H1 (cell line): ENCODE measurements around the gene LRRC23. TPM values are rescaled to one million over a fixed set of nuclear protein-coding genes. Genes with fewer than 3 reads are reported as not detected.

Experiments
- CTCF ChIA-PET: fragments of 300-600 bp; sonication (Branson Sonifier 250); formaldehyde crosslinking; loops from one replicate; lab custom pipeline; 2021; ENCODE audit not compliant: partially characterized antibody; lab: Charles Lee
- POLR2A ChIA-PET: fragments of 300-600 bp; sonication (Branson Sonifier 250); formaldehyde crosslinking; loops from one replicate; lab custom pipeline; 2021; ENCODE audit warnings: inconsistent platforms; ENCODE audit not compliant: partially characterized antibody; lab: Charles Lee
- DNase-seq, 2 experiments: peaks; one replicate each; pipeline versions ENCODE4 v3.0.0 to v3.0.0-alpha.2; 2010 to 2022; ENCODE audit warnings: low spot score in 2 of 2, low read depth in 1 of 2, mixed read lengths in 1 of 2
- FAIRE-seq: peaks from 2 replicates; lab custom pipeline; 2011; peaks lifted over from hg19 to GRCh38; lab: Jason Lieb, UNC
- H2AFZ ChIP-seq: 2 replicates; pipeline ENCODE4 v1.8.1; 2012; ENCODE audit warnings: low read length, inconsistent platforms
- H2AK5ac ChIP-seq: 2 replicates; pipeline ENCODE4 v1.6.1; 2013; ENCODE audit warnings: low read depth, low read length
- H2BK120ac ChIP-seq: replicated peaks from 2 replicates; pipeline ENCODE3; 2013; ENCODE audit warnings: low read depth, low read length, inconsistent platforms
- H2BK12ac ChIP-seq: 2 replicates; pipeline ENCODE4 v1.6.1; 2013; ENCODE audit warnings: low read depth, low read length
- H2BK15ac ChIP-seq: 2 replicates; pipeline ENCODE4 v1.6.1; 2013; ENCODE audit warnings: low read length
- H2BK20ac ChIP-seq: 2 replicates; pipeline ENCODE4 v1.6.1; 2013; ENCODE audit warnings: low read length
- H2BK5ac ChIP-seq: 2 replicates; pipeline ENCODE4 v1.6.1; 2013; ENCODE audit warnings: low read depth, low read length
- H3K14ac ChIP-seq: 2 replicates; pipeline ENCODE4 v1.6.1; 2013; ENCODE audit warnings: inconsistent platforms; ENCODE audit not compliant: insufficient read length
- H3K18ac ChIP-seq: 2 replicates; pipeline ENCODE4 v1.6.1; 2013; ENCODE audit warnings: low read length; ENCODE audit errors: extremely low read depth
- H3K23ac ChIP-seq: 2 replicates; pipeline ENCODE4 v1.6.1; 2013; ENCODE audit warnings: inconsistent platforms; ENCODE audit not compliant: insufficient read length
- H3K23me2 ChIP-seq: 2 replicates; pipeline ENCODE4 v1.6.1; 2013; ENCODE audit warnings: low read depth, low read length
- H3K27ac ChIP-seq: 2 replicates; pipeline ENCODE4 v1.6.1; 2011; ENCODE audit warnings: low read depth, low read length, inconsistent platforms
- H3K27me3 ChIP-seq, 4 experiments: replicated peaks in 1 of 4; 1 replicate in 1 of 4; 2 replicates in 3 of 4; pipeline versions ENCODE4 v1.6.1 to v1.8.1; 2011 to 2013; ENCODE audit warnings: low read length in 3 of 4, mild to moderate bottlenecking in 3 of 4, inconsistent platforms in 2 of 4, mixed read lengths in 2 of 4, moderate library complexity in 1 of 4; ENCODE audit not compliant: control insufficient read depth in 3 of 4, insufficient read depth in 3 of 4; ENCODE audit errors: extremely low read depth in 1 of 4
- H3K36me3 ChIP-seq, 4 experiments: 2 replicates each; pipeline versions ENCODE4 v1.6.1 to v1.8.1; 2011 to 2013; ENCODE audit warnings: mild to moderate bottlenecking in 4 of 4, low read length in 3 of 4, moderate library complexity in 2 of 4, control low read depth in 1 of 4, inconsistent platforms in 1 of 4; ENCODE audit not compliant: insufficient read depth in 4 of 4, control insufficient read depth in 2 of 4
- H3K4ac ChIP-seq: replicated peaks from 2 replicates; pipeline ENCODE3; 2013; ENCODE audit warnings: low read length, low read depth, mixed read lengths, inconsistent platforms; ENCODE audit not compliant: insufficient read length
- H3K4me1 ChIP-seq, 4 experiments: replicated peaks in 1 of 4; 1 replicate in 1 of 4; 2 replicates in 3 of 4; pipeline versions ENCODE4 v1.6.1 to v1.8.1; 2011 to 2013; ENCODE audit warnings: low read length in 3 of 4, inconsistent platforms in 2 of 4, mixed read lengths in 1 of 4; ENCODE audit not compliant: insufficient read depth in 4 of 4, control insufficient read depth in 3 of 4
- H3K4me2 ChIP-seq, 2 experiments: 2 replicates each; pipeline versions ENCODE4 v1.6.1 to v1.8.1; 2011 to 2013; ENCODE audit warnings: low read depth in 2 of 2, low read length in 2 of 2, control low read depth in 1 of 2, inconsistent platforms in 1 of 2, mild to moderate bottlenecking in 1 of 2; ENCODE audit not compliant: insufficient read depth in 1 of 2
- H3K4me3 ChIP-seq, 4 experiments: fragments of 200-600, 300-600 bp in 1 of 4; sonication (generic), shearing (Covaris generic), sonication (Bioruptor Twin) in 1 of 4; 2 replicates each; pipeline versions ENCODE4 v1.5.1 to v1.8.1; 2011 to 2016; ENCODE audit warnings: low read length in 4 of 4, low read depth in 3 of 4, control low read depth in 2 of 4, inconsistent platforms in 2 of 4, mild to moderate bottlenecking in 2 of 4, mixed read lengths in 1 of 4, moderate library complexity in 1 of 4; ENCODE audit not compliant: insufficient read depth in 2 of 4; ENCODE audit errors: extremely low read depth in 1 of 4
- H3K56ac ChIP-seq: replicated peaks from 2 replicates; pipeline ENCODE3; 2013; ENCODE audit warnings: low read depth, mild to moderate bottlenecking, mixed read lengths, low read length, inconsistent platforms; ENCODE audit not compliant: insufficient read length
- H3K79me1 ChIP-seq: 2 replicates; pipeline ENCODE4 v1.6.1; 2013; ENCODE audit warnings: low read depth, low read length, control low read depth
- H3K79me2 ChIP-seq, 2 experiments: 2 replicates each; pipeline versions ENCODE4 v1.6.1 to v1.8.1; 2012 to 2013; ENCODE audit warnings: low read length in 2 of 2, mild to moderate bottlenecking in 2 of 2, inconsistent platforms in 1 of 2; ENCODE audit not compliant: insufficient read depth in 2 of 2, control insufficient read depth in 1 of 2
- H3K9ac ChIP-seq, 4 experiments: replicated peaks in 1 of 4; 1 replicate in 1 of 4; 2 replicates in 3 of 4; pipeline versions ENCODE4 v1.6.1 to v1.8.1; 2011 to 2013; ENCODE audit warnings: low read depth in 3 of 4, low read length in 3 of 4, control low read depth in 2 of 4, mild to moderate bottlenecking in 2 of 4, moderate library complexity in 2 of 4, inconsistent platforms in 1 of 4; ENCODE audit errors: extremely low read depth in 1 of 4
- H3K9me3 ChIP-seq, 2 experiments: 2 replicates each; pipeline versions ENCODE4 v1.6.1 to v1.8.1; 2012 to 2013; ENCODE audit warnings: mild to moderate bottlenecking in 2 of 2, moderate library complexity in 2 of 2, control low read depth in 1 of 2, inconsistent platforms in 1 of 2, low read depth in 1 of 2, low read length in 1 of 2, mixed read lengths in 1 of 2; ENCODE audit not compliant: insufficient read depth in 2 of 2
- H4K20me1 ChIP-seq, 2 experiments: replicated peaks in 1 of 2; 2 replicates each; pipeline versions ENCODE3 to v1.8.1; 2011 to 2013; ENCODE audit warnings: inconsistent platforms in 2 of 2, low read length in 2 of 2, mild to moderate bottlenecking in 1 of 2; ENCODE audit not compliant: insufficient read depth in 2 of 2, control insufficient read depth in 1 of 2
- H4K5ac ChIP-seq: 2 replicates; pipeline ENCODE4 v1.6.1; 2013; ENCODE audit warnings: low read length, low read depth, mixed read lengths, inconsistent platforms; ENCODE audit not compliant: insufficient read length
- H4K8ac ChIP-seq: 2 replicates; pipeline ENCODE4 v1.8.0; 2013; ENCODE audit warnings: mild to moderate bottlenecking, moderate library complexity, low read length, inconsistent platforms; ENCODE audit not compliant: insufficient read depth; ENCODE audit errors: extremely low read depth
- H4K91ac ChIP-seq: replicated peaks from 2 replicates; pipeline ENCODE3; 2013; ENCODE audit warnings: low read length, mixed read lengths, inconsistent platforms; ENCODE audit not compliant: insufficient read length
- ATF2 ChIP-seq: IDR thresholded peaks from 2 replicates; pipeline ENCODE4 v1.6.1; 2012; ENCODE audit warnings: low read length, inconsistent platforms
- CBX8 ChIP-seq: fragments of 300-800, 300-1000 bp; sonication (generic); IDR thresholded peaks from 2 replicates; pipeline ENCODE4 v1.7.1; 2016; ENCODE audit warnings: low read depth, low read length, borderline replicate concordance
- HDAC2 ChIP-seq, 2 experiments: fragments of 300-600 bp in 1 of 2; sonication (generic) in 1 of 2; IDR thresholded peaks; 2 replicates each; pipeline ENCODE4 v1.6.1; 2011 to 2012; ENCODE audit warnings: low read depth in 2 of 2, low read length in 2 of 2, mild to moderate bottlenecking in 2 of 2, moderate library complexity in 2 of 2, borderline replicate concordance in 1 of 2, inconsistent platforms in 1 of 2
- JUN ChIP-seq: IDR thresholded peaks from 2 replicates; pipeline ENCODE4 v1.6.1; 2011; ENCODE audit warnings: low read depth, mild to moderate bottlenecking, improper control_type of control experiment, low read length
- KDM1A ChIP-seq: fragments of 200-600, 300-600 bp; sonication (generic); IDR thresholded peaks from 2 replicates; pipeline ENCODE4 v1.7.1; 2016; ENCODE audit warnings: mild to moderate bottlenecking, low read length, borderline replicate concordance
- POU5F1 ChIP-seq: IDR thresholded peaks from 2 replicates; pipeline ENCODE4 v1.6.1; 2011; ENCODE audit warnings: low read depth, mild to moderate bottlenecking, low read length, moderate library complexity
- RAD21 ChIP-seq, 2 experiments: IDR thresholded peaks in 1 of 2; conservative IDR thresholded peaks in 1 of 2; 2 replicates each; pipeline ENCODE4 v1.6.1; 2011; ENCODE audit warnings: low read depth in 2 of 2, low read length in 2 of 2, improper control_type of control experiment in 1 of 2, inconsistent platforms in 1 of 2, mild to moderate bottlenecking in 1 of 2, moderate library complexity in 1 of 2
- SP4 ChIP-seq: IDR thresholded peaks from 2 replicates; pipeline ENCODE4 v1.6.1; 2012; ENCODE audit warnings: low read length, inconsistent platforms
- SUZ12 ChIP-seq: fragments of 200-600 bp; sonication (generic); IDR thresholded peaks from 2 replicates; pipeline ENCODE4 v1.6.1; 2012; ENCODE audit warnings: mild to moderate bottlenecking, inconsistent platforms, low read length, moderate library complexity, mixed read lengths
- TBP ChIP-seq: IDR thresholded peaks from 2 replicates; pipeline ENCODE4 v1.6.1; 2011; ENCODE audit warnings: low read depth, low read length, improper control_type of control experiment
- WGBS, 2 experiments: shearing (Covaris generic) in 1 of 2; methylation state at CpG; one replicate each; pipeline versions ENCODE4 v1.1.6 to v1.1.7; 2013 to 2015; ENCODE audit warnings: low lambda C conversion rate in 2 of 2, mixed read lengths in 2 of 2, inconsistent platforms in 1 of 2, low coverage in 1 of 2, missing lambda C conversion rate in 1 of 2; ENCODE audit not compliant: insufficient replicate concordance in 2 of 2, insufficient coverage in 1 of 2, insufficient read length in 1 of 2; ENCODE audit errors: extremely low coverage in 1 of 2, missing lambda C conversion rate in 1 of 2; 5-methylcytosine and 5-hydroxymethylcytosine counted together
- polyA plus RNA-seq, 7 experiments: library from polyadenylated mRNA; depleted of rRNA in 3 of 7; stranded (reverse) in 5 of 7; unstranded in 2 of 7; fragments of >200 nt in 5 of 7; fragments of 200-250 nt in 2 of 7; gene quantifications; 1 replicate in 5 of 7; 2 replicates in 1 of 7; 4 replicates in 1 of 7; pipeline versions ENCODE4 v1.2.1 to v1.2.3, GENCODE V29; 2011 to 2013; ENCODE audit warnings: missing spikeins in 2 of 7, mixed read lengths in 2 of 7
- total RNA-seq: library from RNA; stranded (reverse); fragmentation: NEBNext Ultra II Directional; extraction: Animal tissue kit (Norgen Biotek cat#: 25700); gene quantifications from 2 replicates; pipeline ENCODE4 v1.2.1, GENCODE V29; 2021

LRRC23 gene
- total and polyA plus RNA-seq, 2 of the 8 experiments (the other 6 are each of a cell fraction or from before 2014, with no cell fraction given) = 2.5 to 3.6 TPM

DNA sequence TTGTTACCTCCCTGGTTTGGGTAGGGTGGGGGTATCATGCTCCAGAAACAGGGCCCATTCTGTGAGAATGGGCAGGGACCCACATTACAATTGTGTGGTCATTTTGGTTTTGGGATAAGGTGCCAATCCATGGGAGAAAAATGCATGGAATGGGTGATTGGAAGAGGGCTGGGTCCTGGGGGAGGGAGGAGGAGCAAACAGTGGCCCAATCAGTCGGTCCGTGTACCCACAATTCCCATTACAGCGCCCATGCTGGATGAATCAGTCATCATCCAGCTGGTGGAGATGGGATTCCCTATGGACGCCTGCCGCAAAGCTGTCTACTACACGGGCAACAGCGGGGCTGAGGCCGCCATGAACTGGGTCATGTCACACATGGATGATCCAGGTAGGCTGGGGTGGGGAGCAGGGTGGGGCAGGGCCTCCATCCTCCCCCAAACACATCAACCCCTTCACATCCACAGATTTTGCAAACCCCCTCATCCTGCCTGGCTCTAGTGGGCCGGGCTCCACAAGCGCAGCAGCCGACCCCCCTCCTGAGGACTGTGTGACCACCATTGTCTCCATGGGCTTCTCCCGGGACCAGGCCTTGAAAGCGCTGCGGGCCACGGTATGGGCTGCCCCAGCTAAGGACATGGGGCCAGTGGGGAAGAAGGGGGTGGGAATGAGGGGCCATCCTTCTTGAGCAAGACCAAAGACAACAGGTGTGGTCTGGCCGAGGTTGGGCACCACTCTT is 40.9 kb upstream of the LRRC23 start:
- no peak overlapping the region for H2BK5ac ChIP-seq
- no peak overlapping the region for H2BK20ac ChIP-seq
- no peak overlapping the region for H2BK12ac ChIP-seq
- H4K5ac ChIP-seq = no peak overlapping the region
- H3K4me1 ChIP-seq = peaks cover 5 to 21% (median 12%) of the 10 kb centered on the region in 4 experiments
- no peak overlapping the region for H2BK120ac ChIP-seq
- H3K14ac ChIP-seq = no peak overlapping the region
- CTCF ChIA-PET = interaction anchor here (1.3 to 2.1 kb wide), 3 partner anchors 15 to 111 kb away, joined by 4 to 7 read pairs (median 5); partner anchors contain the start of gene MLF2
- H3K27ac ChIP-seq = no peak overlapping the region
- H3K9me3 ChIP-seq = no peaks in the 10 kb centered on the region
- H2AK5ac ChIP-seq = no peak overlapping the region
- peaks cover 23 to 54% (median 44%) of the 10 kb centered on the region in 4 experiments for H3K36me3 ChIP-seq
- peaks cover 0 to 14% of the 10 kb centered on the region in 2 experiments; a peak in 2 of 4 replicates for H3K79me2 ChIP-seq
- H3K27me3 ChIP-seq = no peaks in the 10 kb centered on the region
- peaks cover 5 to 7% of the 10 kb centered on the region in 2 experiments for H4K20me1 ChIP-seq
- WGBS, 2 experiments = 97% methylated on average over 14 of the region's 16 CpGs; no CpG with 5 or more reads in 1 of the 2 experiments
- no peak overlapping the region for H4K91ac ChIP-seq
- no peak for DNase-seq
- no peak overlapping the region for H3K23ac ChIP-seq
- FAIRE-seq = no peak
- H2AFZ ChIP-seq = no peak overlapping the region
- H3K4me3 ChIP-seq = no peak overlapping the region
- no peak overlapping the region for H3K4ac ChIP-seq
- H3K4me2 ChIP-seq = no peak overlapping the region
- no peak overlapping the region for H2BK15ac ChIP-seq
- POLR2A ChIA-PET = interaction anchor here (6.1 to 18.9 kb wide), 5 partner anchors 19 to 77 kb away, joined by 86 to 588 read pairs (median 304); partner anchors contain the start of genes ATN1, C12orf57, CDCA3 and ENO2
- H3K9ac ChIP-seq = no peak overlapping the region
- H4K8ac ChIP-seq = no peak overlapping the region; the same call in 1 of the 2 replicates
- peaks cover 11% of the 10 kb centered on the region for H3K23me2 ChIP-seq
- peaks cover 3% of the 10 kb centered on the region; the same call in 1 of the 2 replicates for H3K79me1 ChIP-seq
- H3K56ac ChIP-seq = no peak overlapping the region
- H3K18ac ChIP-seq = no peak overlapping the region
- TF ChIP-seq POU5F1 = no peak
- TF ChIP-seq SP4 = no peak
- TF ChIP-seq ATF2 = no peak
- TF ChIP-seq SUZ12 = no peak
- TF ChIP-seq KDM1A = no peak
- TF ChIP-seq CBX8 = no peak
- no peak for TF ChIP-seq TBP
- TF ChIP-seq JUN = no peak
- TF ChIP-seq RAD21 (IDR thresholded peaks at IDR 0.05 in 1 of 2, conservative IDR thresholded peaks at IDR 0.05 in 1 of 2; ENCODE audit: low read depth in 2 of 2, low read length in 2 of 2) = no peak
- TF ChIP-seq HDAC2 (IDR thresholded peaks at IDR 0.05; ENCODE audit: borderline replicate concordance in 1 of 2, low read depth in 2 of 2, low read length in 2 of 2) = no peak
